CD14-positive monocyte (primary cell): ENCODE measurements around the gene PIK3R4. TPM values are rescaled to one million over a fixed set of nuclear protein-coding genes. Genes with fewer than 3 reads are reported as not detected.
A peak's percentile ranks its signal among the peaks of the same experiment; 100 is the strongest.

Source experiments
- DNase-seq, 3 donors: peaks; one replicate each; pipeline ENCODE4 v3.0.0-alpha.2; 2011 to 2022
- H2AFZ ChIP-seq: 2 replicates; pipeline ENCODE4 v1.6.0; 2012; ENCODE audit warnings: mild to moderate bottlenecking, low read depth, low read length, inconsistent platforms; ENCODE audit not compliant: insufficient read depth, poor library complexity, severe bottlenecking
- H3K27ac ChIP-seq, 2 donors: 1 replicate in 1 of 2; 2 replicates in 1 of 2; pipeline ENCODE4 v1.5.1; 2012 to 2013; ENCODE audit warnings: low read length in 2 of 2, control low read depth in 1 of 2, inconsistent platforms in 1 of 2, low read depth in 1 of 2, mild to moderate bottlenecking in 1 of 2
- H3K27me3 ChIP-seq, 2 donors: one replicate each; pipeline versions ENCODE4 v1.6.0 to v1.6.1; 2011 to 2013; ENCODE audit warnings: low read length in 2 of 2; ENCODE audit not compliant: control insufficient read depth in 2 of 2, insufficient read depth in 2 of 2
- H3K36me3 ChIP-seq, 2 donors: replicated peaks in 1 of 2; 1 replicate in 1 of 2; 2 replicates in 1 of 2; pipeline versions ENCODE4 v1.5.1 to v1.6.1; 2012 to 2013; ENCODE audit warnings: low read length in 2 of 2, control low read depth in 1 of 2, inconsistent platforms in 1 of 2, mild to moderate bottlenecking in 1 of 2; ENCODE audit not compliant: insufficient read depth in 2 of 2, control insufficient read depth in 1 of 2
- H3K4me1 ChIP-seq, 2 donors: 1 replicate in 1 of 2; 2 replicates in 1 of 2; pipeline versions ENCODE4 v1.5.1 to v1.6.1; 2012 to 2013; ENCODE audit warnings: low read length in 2 of 2, control low read depth in 1 of 2, inconsistent platforms in 1 of 2, mild to moderate bottlenecking in 1 of 2, moderate library complexity in 1 of 2; ENCODE audit not compliant: insufficient read depth in 2 of 2, control insufficient read depth in 1 of 2
- H3K4me2 ChIP-seq: replicated peaks from 2 replicates; pipeline ENCODE3; 2012; ENCODE audit warnings: low read length, moderate library complexity, mild to moderate bottlenecking; ENCODE audit not compliant: poor library complexity, severe bottlenecking; ENCODE audit errors: extremely low read depth
- H3K4me3 ChIP-seq, 3 experiments: fragments of 200-600 bp in 1 of 3; sonication (generic) in 1 of 3; replicated peaks in 1 of 3; 1 replicate in 2 of 3; 2 replicates in 1 of 3; pipeline ENCODE4 v1.5.1; 2011 to 2013; ENCODE audit warnings: low read length in 3 of 3, mild to moderate bottlenecking in 3 of 3, control low read depth in 2 of 3, low read depth in 2 of 3, inconsistent platforms in 1 of 3, moderate library complexity in 1 of 3
- H3K79me2 ChIP-seq: 2 replicates; pipeline ENCODE4 v1.6.0; 2012; ENCODE audit warnings: mild to moderate bottlenecking, control low read depth, inconsistent platforms, low read length, moderate library complexity; ENCODE audit not compliant: insufficient read depth
- H3K9ac ChIP-seq: 2 replicates; pipeline ENCODE4 v1.6.0; 2017; ENCODE audit warnings: low read length, mild to moderate bottlenecking; ENCODE audit not compliant: insufficient read depth, poor library complexity, severe bottlenecking
- H3K9me3 ChIP-seq, 2 donors: replicated peaks in 1 of 2; 1 replicate in 1 of 2; 2 replicates in 1 of 2; pipeline versions ENCODE4 v1.5.1 to v1.6.1; 2012 to 2013; ENCODE audit warnings: low read length in 2 of 2, control low read depth in 1 of 2; ENCODE audit not compliant: control insufficient read depth in 1 of 2, insufficient read depth in 1 of 2
- H4K20me1 ChIP-seq: 2 replicates; pipeline ENCODE4 v1.6.0; 2012; ENCODE audit warnings: mild to moderate bottlenecking, low read length, control low read depth, moderate library complexity; ENCODE audit not compliant: insufficient read depth
- H3K27ac Mint-ChIP-seq, 7 donors: one replicate each; pipeline ENCODE4 v1.8.0; 2020; ENCODE audit warnings: mild to moderate bottlenecking in 7 of 7, mixed read lengths in 7 of 7, moderate library complexity in 6 of 7, inconsistent platforms in 2 of 7
- H3K27me3 Mint-ChIP-seq, 3 donors: one replicate each; pipeline ENCODE4 v1.8.0; 2021 to 2022; ENCODE audit warnings: low read depth in 3 of 3, mild to moderate bottlenecking in 3 of 3, mixed read lengths in 3 of 3, moderate library complexity in 3 of 3, inconsistent platforms in 1 of 3
- H3K36me3 Mint-ChIP-seq, 2 donors: one replicate each; pipeline ENCODE4 v1.8.0; 2020; ENCODE audit warnings: mixed read lengths in 2 of 2, inconsistent platforms in 1 of 2, mild to moderate bottlenecking in 1 of 2
- H3K4me1 Mint-ChIP-seq: one replicate; pipeline ENCODE4 v1.8.0; 2020; ENCODE audit warnings: mild to moderate bottlenecking, mixed read lengths
- H3K4me3 Mint-ChIP-seq, 2 donors: one replicate each; pipeline ENCODE4 v1.8.0; 2020; ENCODE audit warnings: mild to moderate bottlenecking in 2 of 2, mixed read lengths in 2 of 2, moderate library complexity in 1 of 2
- H3K9me3 Mint-ChIP-seq, 7 donors: one replicate each; pipeline ENCODE4 v1.8.0; 2020 to 2022; ENCODE audit warnings: mixed read lengths in 7 of 7, mild to moderate bottlenecking in 6 of 7, moderate library complexity in 6 of 7, inconsistent platforms in 2 of 7
- CTCF ChIP-seq: fragments of 200-600 bp; IDR thresholded peaks from one replicate; pipeline ENCODE4 v1.8.0; 2022; ENCODE audit warnings: antibody characterized with exemption, mild to moderate bottlenecking
- WGBS: methylation state at CpG from one replicate; pipeline ENCODE4 v1.1.5; 2013; ENCODE audit warnings: missing lambda C conversion rate; ENCODE audit not compliant: insufficient coverage; 5-methylcytosine and 5-hydroxymethylcytosine counted together
- intact Hi-C, 2 donors: fragments of 100-400 bp; cut with micrococcal nuclease; formaldehyde crosslinking; loops; one replicate each; pipeline versions ENCODE4 v1.15.0 to v1.15.1; 2023
- polyA plus RNA-seq, 3 donors: library from polyadenylated mRNA; depleted of rRNA in 1 of 3; unstranded in 2 of 3; stranded (reverse) in 1 of 3; fragments of 300-500 nt in 2 of 3; fragments of >200 nt in 1 of 3; fragmentation: Illumina TruSeq in 2 of 3; gene quantifications; 1 replicate in 2 of 3; 2 replicates in 1 of 3; pipeline ENCODE4 v1.2.3, GENCODE V29; 2012 to 2021

The PIK3R4 gene
- polyA plus RNA-seq, 3 donors = 6.5 to 18.7 (median 10.1) TPM

- TF ChIP-seq CTCF = no peak
- Histone ChIP-seq H3K4me2 (no peak overlapping the region), H3K79me2 (peaks cover 75% of the 10 kb centered on the region), H3K4me3 (no peak overlapping the region), H2AFZ (no peak overlapping the region), H3K4me1 (peaks cover 11 to 14% of the 10 kb centered on the region in 2 donors), H3K27me3 (no peaks in the 10 kb centered on the region), H4K20me1 (no peaks in the 10 kb centered on the region), H3K9ac (no peak overlapping the region), H3K36me3 (peaks cover 3 to 33% of the 10 kb centered on the region in 2 donors), H3K9me3 (no peaks in the 10 kb centered on the region), H3K27ac (peak overlapping the region in 1 of 2 donors; percentile 38)
- H3K4me1 Mint-ChIP-seq = peaks cover 47% of the 10 kb centered on the region
- peak overlapping the region in 6 of 7 donors; percentile 32 to 61 (median 40) for H3K27ac Mint-ChIP-seq
- WGBS = 100% methylated on average over 2 of the region's 2 CpGs
- no peak overlapping the region for H3K4me3 Mint-ChIP-seq
- DNase-seq = no peak
- H3K9me3 Mint-ChIP-seq = peaks cover 0 to 2% (median 0%) of the 10 kb centered on the region in 7 donors
- peaks cover 22 to 25% of the 10 kb centered on the region in 2 donors for H3K36me3 Mint-ChIP-seq
- peaks cover 0 to under 1% (median 0%) of the 10 kb centered on the region in 3 donors for H3K27me3 Mint-ChIP-seq
- intact Hi-C loops = loop anchor here in 1 of 2 donors (10.0 kb wide), 1 partner anchor 1671 kb away; the partner anchor contains the start of gene DNAJC13
Observed at GRCh38 chr3:130743354-130743753, 3.3 kb downstream of the PIK3R4 start.

GRCh38 chr3:130741946-130742610 lies 4.6 kb downstream of the PIK3R4 start:
- H3K4me3 ChIP-seq = no peak overlapping the region
- no peaks in the 10 kb centered on the region for H3K27me3 ChIP-seq
- intact Hi-C loops = loop anchor here in 1 of 2 donors (10.0 kb wide), 1 partner anchor 1673 kb away; the partner anchor contains the start of gene DNAJC13
- no peak for TF ChIP-seq CTCF
- peaks cover 22 to 26% of the 10 kb centered on the region in 2 donors for H3K36me3 Mint-ChIP-seq
- WGBS = 88% methylated on average over 3 of the region's 6 CpGs
- no peaks in the 10 kb centered on the region for H3K9me3 ChIP-seq
- no peaks in the 10 kb centered on the region for H3K27me3 Mint-ChIP-seq
- H3K4me1 ChIP-seq = peaks cover 14% of the 10 kb centered on the region in 2 donors
- no peak for DNase-seq
- peaks cover 0 to 5% (median 0%) of the 10 kb centered on the region in 7 donors for H3K9me3 Mint-ChIP-seq
- peak overlapping the region in 4 of 7 donors; percentile 41 to 69 (median 56) for H3K27ac Mint-ChIP-seq
- no peak overlapping the region for H3K9ac ChIP-seq
- H3K27ac ChIP-seq = no peak overlapping the region
- H3K36me3 ChIP-seq = peaks cover 3 to 33% of the 10 kb centered on the region in 2 donors
- peaks cover 54% of the 10 kb centered on the region for H3K4me1 Mint-ChIP-seq
- no peak overlapping the region for H3K4me3 Mint-ChIP-seq
- H3K4me2 ChIP-seq = no peak overlapping the region
- no peaks in the 10 kb centered on the region for H4K20me1 ChIP-seq
- no peak overlapping the region for H2AFZ ChIP-seq
- peaks cover 84% of the 10 kb centered on the region for H3K79me2 ChIP-seq
